ENCODE measurements around the gene MGAT5B. TPM values are rescaled to one million over a fixed set of nuclear protein-coding genes. Genes with fewer than 3 reads are reported as not detected.

The MGAT5B gene
- total RNA-seq (2022) (1.0 and 1.8 TPM in 2 replicates), Bru-seq, nascent RNA (percentile 23 among the genes with signal in this experiment), BruChase-seq, experiment 1, labeled RNA remaining after a 6-hour chase (percentile 20 among the genes with signal in this experiment), BruChase-seq, experiment 2, labeled RNA remaining after a 2-hour chase (percentile 27 among the genes with signal in this experiment)
- long read RNA-seq, partial matches to known transcripts = 0 of 1 reads
- long read RNA-seq, other reads (novel, unspliced or antisense) = 1 of 1 reads

- peaks cover 30% of the 10 kb centered on the region for H3K4me1 Mint-ChIP-seq (ENCODE audit: low read depth, unreplicated experiment)
- CTCF ChIA-PET = interaction anchor here (0.6 to 2.3 kb wide), 6 partner anchors 52 to 220 kb away, joined by 3 to 42 read pairs (median 6); no protein-coding TSS in a partner anchor
- H3K4me3 Mint-ChIP-seq (ENCODE audit: low read depth, unreplicated experiment) = peak within 1 kb of the TSS; percentile 53
- H3K27ac Mint-ChIP-seq (ENCODE audit: unreplicated experiment) = no peak within 1 kb of the TSS
- intact Hi-C loops (cut with micrococcal nuclease; ENCODE audit: unreplicated experiment) = loop anchor here (5.0 kb wide), 1 partner anchor 199 kb away; no protein-coding TSS in a partner anchor
- peaks cover 46% of the 10 kb centered on the region for H3K27me3 Mint-ChIP-seq (ENCODE audit: unreplicated experiment)
- peak; percentile 91 for TF ChIP-seq CTCF (IDR thresholded peaks at IDR 0.05; ENCODE audit: unreplicated experiment)
- no TSS peak for BruUV-seq (replicated peaks)
- DNase-seq = peak; percentile 91
- H3K9me3 Mint-ChIP-seq (ENCODE audit: low read depth, unreplicated experiment) = no peaks in the 10 kb centered on the region
- H3K36me3 Mint-ChIP-seq (ENCODE audit: insufficient read depth, unreplicated experiment) = peaks cover 18% of the 10 kb centered on the region
These were observed at the start of gene MGAT5B for GRCh38 chr17:76868176-76868668. Gene MGAT5B (plus strand): TSS chr17:76868404. CDS start chr17:76869030, 626 bp downstream.

- CTCF ChIA-PET = interaction anchor here (0.6 to 1.0 kb wide), 2 partner anchors 52 to 232 kb away, joined by 3 read pairs; no protein-coding TSS in a partner anchor
- H3K27me3 Mint-ChIP-seq (ENCODE audit: unreplicated experiment) = peaks cover 78% of the 10 kb centered on the region
These were observed 48.2 kb upstream of the MGAT5B start for GRCh38 chr17:76820039-76820438.

GRCh38 chr17:76820561-76820960 is 47.6 kb upstream of the MGAT5B start:
- Mint-ChIP-seq H3K36me3 (ENCODE audit: insufficient read depth, unreplicated experiment) (peaks cover 4% of the 10 kb centered on the region), H3K27me3 (ENCODE audit: unreplicated experiment) (peaks cover 77% of the 10 kb centered on the region), H3K9me3 (ENCODE audit: low read depth, unreplicated experiment) (no peaks in the 10 kb centered on the region), H3K4me3 (ENCODE audit: low read depth, unreplicated experiment) (no peak overlapping the region), H3K27ac (ENCODE audit: unreplicated experiment) (no peak overlapping the region), H3K4me1 (ENCODE audit: low read depth, unreplicated experiment) (no peaks in the 10 kb centered on the region)
- TF ChIP-seq CTCF (IDR thresholded peaks at IDR 0.05; ENCODE audit: unreplicated experiment) = no peak
- CTCF ChIA-PET = interaction anchor here (0.6 kb wide), 1 partner anchor 231 kb away, joined by 3 read pairs; no protein-coding TSS in a partner anchor
- BruUV-seq (replicated peaks) = no TSS peak
- no peak for DNase-seq
- intact Hi-C loops (cut with micrococcal nuclease; ENCODE audit: unreplicated experiment) = no loop called here

More at GRCh38 chr17:76820039-76820438, 48.2 kb upstream of the MGAT5B start:
- BruUV-seq (replicated peaks) = no TSS peak
- Mint-ChIP-seq H3K27ac (ENCODE audit: unreplicated experiment) (no peak overlapping the region), H3K36me3 (ENCODE audit: insufficient read depth, unreplicated experiment) (peaks cover 4% of the 10 kb centered on the region), H3K9me3 (ENCODE audit: low read depth, unreplicated experiment) (no peaks in the 10 kb centered on the region), H3K4me3 (ENCODE audit: low read depth, unreplicated experiment) (no peak overlapping the region), H3K4me1 (ENCODE audit: low read depth, unreplicated experiment) (no peaks in the 10 kb centered on the region)
- DNase-seq = no peak
- intact Hi-C loops (cut with micrococcal nuclease; ENCODE audit: unreplicated experiment) = no loop called here
- no peak for TF ChIP-seq CTCF (IDR thresholded peaks at IDR 0.05; ENCODE audit: unreplicated experiment)

- intact Hi-C loops (cut with micrococcal nuclease; ENCODE audit: unreplicated experiment) = no loop called here
- Mint-ChIP-seq H3K4me1 (ENCODE audit: low read depth, unreplicated experiment) (no peaks in the 10 kb centered on the region), H3K27me3 (ENCODE audit: unreplicated experiment) (peaks cover 83% of the 10 kb centered on the region), H3K4me3 (ENCODE audit: low read depth, unreplicated experiment) (no peak overlapping the region), H3K9me3 (ENCODE audit: low read depth, unreplicated experiment) (no peaks in the 10 kb centered on the region), H3K27ac (ENCODE audit: unreplicated experiment) (no peak overlapping the region), H3K36me3 (ENCODE audit: insufficient read depth, unreplicated experiment) (peaks cover 4% of the 10 kb centered on the region)
- DNase-seq = no peak
- no TSS peak for BruUV-seq (replicated peaks)
- CTCF ChIA-PET = no interaction called here
- TF ChIP-seq CTCF (IDR thresholded peaks at IDR 0.05; ENCODE audit: unreplicated experiment) = no peak
These were observed 45.9 kb upstream of the MGAT5B start for GRCh38 chr17:76822184-76822778.

All from Calu3 (cell line).